Body of pancreas (tissue), 4 donors: ENCODE results near the gene CARMIL3. TPM values are rescaled to one million over a fixed set of nuclear protein-coding genes. Genes with fewer than 3 reads are reported as not detected.
"Not testable (repeated sequence)": the region's sequence is repeated elsewhere in the genome, so short reads cannot be mapped to it uniquely, and the experiment has no call there.

Experiments
- ATAC-seq: fragments of 150-250 bp; one replicate; pipeline ENCODE4 v1.9.1; 2016
- DNase-seq, 4 donors: peaks; one replicate each; pipeline ENCODE4 v3.0.0-alpha.2; 2019
- H3K27ac ChIP-seq, 4 donors: fragments of 200-600 bp; sonication (generic); 1 replicate in 3 of 4; 2 replicates in 1 of 4; pipeline versions ENCODE4 v1.5.1 to v1.6.1; 2016 to 2019; ENCODE audit warnings: mild to moderate bottlenecking in 1 of 4, mixed read lengths in 1 of 4, moderate library complexity in 1 of 4
- H3K27me3 ChIP-seq, 2 donors: fragments of 200-600 bp; sonication (generic); one replicate each; pipeline ENCODE4 v1.6.0; 2016; ENCODE audit warnings: mild to moderate bottlenecking in 1 of 2
- H3K36me3 ChIP-seq, 2 donors: fragments of 200-600 bp; sonication (generic); replicated peaks in 1 of 2; 2 replicates each; pipeline ENCODE4 v1.5.1; 2016; ENCODE audit warnings: low read depth in 2 of 2; ENCODE audit not compliant: insufficient read depth in 1 of 2
- H3K4me1 ChIP-seq: fragments of 200-600 bp; sonication (generic); one replicate; pipeline ENCODE4 v1.6.0; 2016
- H3K4me3 ChIP-seq, 2 donors: fragments of 200-600 bp; sonication (generic); 1 replicate in 1 of 2; 2 replicates in 1 of 2; pipeline ENCODE4 v1.5.1; 2016 to 2019
- H3K9me3 ChIP-seq, 3 donors: fragments of 200-600 bp; sonication (generic); 1 replicate in 2 of 3; 2 replicates in 1 of 3; pipeline ENCODE4 v1.5.1; 2016
- CTCF ChIP-seq, 7 experiments: fragments of 450-650 bp in 4 of 7; fragments of 200-600 bp in 3 of 7; sonication (generic) in 3 of 7; IDR thresholded peaks; one replicate each; pipeline ENCODE4 v1.5.1; 2016 to 2019; ENCODE audit warnings: antibody characterized with exemption in 7 of 7
- POLR2A ChIP-seq, 3 donors: fragments of 450-650 bp; IDR thresholded peaks; one replicate each; pipeline ENCODE4 v1.6.1; 2016; ENCODE audit warnings: antibody characterized with exemption in 3 of 3, mild to moderate bottlenecking in 2 of 3
- WGBS, 2 donors: methylation state at CpG; one replicate each; pipeline ENCODE4 v1.1.5; 2017; 5-methylcytosine and 5-hydroxymethylcytosine counted together
- intact Hi-C: fragments of 100-400 bp; cut with DNase I; formaldehyde crosslinking; loops from one replicate; pipeline ENCODE4 v1.15.1; 2023
- total RNA-seq, 2 donors: library from RNA; depleted of rRNA; stranded (reverse); fragments of >200 nt; gene quantifications; one replicate each; pipeline ENCODE4 v1.1.0, GENCODE V29; 2016

The CARMIL3 gene
- total RNA-seq, 2 donors from 2014 or later, result 0.78 to 0.99 TPM

- intact Hi-C loops, result no loop called here
These were observed 13.1 kb upstream of the CARMIL3 start for GRCh38 chr14:24038686-24039085.

GRCh38 chr14:24040692-24041091, 11.1 kb upstream of the CARMIL3 start:
- ATAC-seq (no peak), DNase-seq (no peak)
- no peak overlapping the region for H3K4me3 ChIP-seq
- no peaks in the 10 kb centered on the region for H3K9me3 ChIP-seq
- H3K27me3 ChIP-seq, result no peaks in the 10 kb centered on the region
- 30 to 34% methylated on average over 2 of the region's 2 CpGs for WGBS, 2 donors
- intact Hi-C loops, result no loop called here
- H3K36me3 ChIP-seq, result no peaks in the 10 kb centered on the region
- no peak overlapping the region for H3K27ac ChIP-seq
- H3K4me1 ChIP-seq, result peaks cover 30% of the 10 kb centered on the region
- TF ChIP-seq CTCF (IDR thresholded peaks at IDR 0.05), result no peak
- TF ChIP-seq POLR2A (IDR thresholded peaks at IDR 0.05), result no peak

More at GRCh38 chr14:24038686-24039085, 13.1 kb upstream of the CARMIL3 start:
- Histone ChIP-seq H3K4me3 (no peak overlapping the region), H3K27ac (no peak overlapping the region), H3K27me3 (no peaks in the 10 kb centered on the region), H3K36me3 (no peaks in the 10 kb centered on the region), H3K9me3 (no peaks in the 10 kb centered on the region), H3K4me1 (peaks cover 32% of the 10 kb centered on the region)
- TF ChIP-seq CTCF (IDR thresholded peaks at IDR 0.05) (no peak), POLR2A (IDR thresholded peaks at IDR 0.05) (no peak)
- no peak for DNase-seq
- no peak for ATAC-seq
- 68 to 87% methylated on average over 2 of the region's 2 CpGs for WGBS, 2 donors

GRCh38 chr14:24042746-24043145, 9.1 kb upstream of the CARMIL3 start:
- TF ChIP-seq CTCF (IDR thresholded peaks at IDR 0.05) (no peak), POLR2A (IDR thresholded peaks at IDR 0.05) (peak in 2 of 3 donors; percentile 56 to 59)
- ATAC-seq, result peak; percentile 96
- Histone ChIP-seq H3K4me3 (no peak overlapping the region), H3K36me3 (no peaks in the 10 kb centered on the region), H3K27me3 (no peaks in the 10 kb centered on the region), H3K27ac (peak overlapping the region in 3 of 4 donors; percentile 66 to 69 (median 67)), H3K9me3 (no peaks in the 10 kb centered on the region), H3K4me1 (peaks cover 16% of the 10 kb centered on the region)
- intact Hi-C loops, result no loop called here
- 11 to 19% methylated on average over 5 of the region's 5 CpGs for WGBS, 2 donors
- peak; percentile 66 to 79 (median 76) for DNase-seq

GRCh38 chr14:24049002-24049401, 2.8 kb upstream of the CARMIL3 start:
- H3K4me3 ChIP-seq, H3K27ac ChIP-seq, ATAC-seq, H3K9me3 ChIP-seq, intact Hi-C loops, H3K27me3 ChIP-seq, H3K36me3 ChIP-seq, DNase-seq: not testable (repeated sequence)
- 81 to 83% methylated on average over 2 of the region's 2 CpGs for WGBS, 2 donors
- peaks cover 20% of the 10 kb centered on the region for H3K4me1 ChIP-seq

- WGBS, 2 donors, result 63 to 65% methylated on average over 8 of the region's 8 CpGs
- H3K36me3 ChIP-seq, H3K9me3 ChIP-seq, H3K4me3 ChIP-seq, H3K27me3 ChIP-seq, DNase-seq: not testable (repeated sequence)
- Histone ChIP-seq H3K27ac (peak overlapping the region in 2 of 4 donors; percentile 79 to 81), H3K4me1 (peaks cover 20% of the 10 kb centered on the region)
- peak; percentile 5 for ATAC-seq
- intact Hi-C loops, result loop anchor here (10.0 kb wide), 1 partner anchor 114 kb away; the partner anchor contains the start of gene IRF9
These were observed 1.1 kb upstream of the CARMIL3 start for GRCh38 chr14:24050753-24051152.

- DNase-seq, result peak in 1 of 4 donors; percentile 35
- H3K27ac ChIP-seq, result peak overlapping the region; percentile 47 to 81 (median 78)
- H3K27me3 ChIP-seq, result no peaks in the 10 kb centered on the region
- no peaks in the 10 kb centered on the region for H3K36me3 ChIP-seq
- 28 to 44% methylated on average over 10 to 20 of the region's 20 CpGs for WGBS, 2 donors
- H3K4me3 ChIP-seq, result peak overlapping the region; percentile 25 to 34
- H3K4me1 ChIP-seq, result peaks cover 20% of the 10 kb centered on the region
- H3K9me3 ChIP-seq, result no peaks in the 10 kb centered on the region
- intact Hi-C loops, result loop anchor here (10.0 kb wide), 1 partner anchor 114 kb away; the partner anchor contains the start of gene IRF9
- ATAC-seq, result peak; percentile 34
- TF ChIP-seq POLR2A (IDR thresholded peaks at IDR 0.05) (no peak), CTCF (IDR thresholded peaks at IDR 0.05) (no peak)
These were observed 527 bp upstream of the CARMIL3 start for GRCh38 chr14:24051176-24051788.
